PC-9 (cell line): ENCODE data around the gene MAD2L2. TPM values are rescaled to one million over a fixed set of nuclear protein-coding genes. Genes with fewer than 3 reads are reported as not detected.
"Not testable (repeated sequence)": the region's sequence is repeated elsewhere in the genome, so short reads cannot be mapped to it uniquely, and the experiment has no call there.

Experiments
- BruUV-seq: library from RNA; stranded (reverse); fragments of 400-500 nt; replicated peaks from 2 replicates; lab custom pipeline; 2021; lab: Mats Ljungman, UMichigan
- CTCF ChIA-PET: fragments of 300-600 bp; sonication (Branson Sonifier 250); formaldehyde crosslinking; loops from one replicate; lab custom pipeline; 2022; ENCODE audit warnings: antibody characterized with exemption; lab: Charles Lee
- POLR2A ChIA-PET: fragments of 300-600 bp; sonication (Branson Sonifier 250); formaldehyde crosslinking; loops from one replicate; lab custom pipeline; 2022; ENCODE audit warnings: antibody characterized with exemption; ENCODE audit not compliant: unreplicated experiment; lab: Charles Lee
- DNase-seq, 2 experiments: peaks; one replicate each; pipeline versions ENCODE4 v3.0.0 to v3.0.0-alpha.2; 2015 to 2022; ENCODE audit warnings: mixed read lengths in 1 of 2
- H2AFZ ChIP-seq: fragments of 200-600 bp; sonication (generic); 2 replicates; pipeline ENCODE4 v1.8.1; 2017; ENCODE audit warnings: antibody characterized with exemption
- H3F3A ChIP-seq: fragments of 200-600 bp; sonication (generic); 2 replicates; pipeline ENCODE4 v1.8.1; 2017; ENCODE audit warnings: antibody characterized with exemption, mild to moderate bottlenecking, low read depth; ENCODE audit not compliant: insufficient read depth
- H3K27ac ChIP-seq: fragments of 200-600 bp; sonication (generic); 2 replicates; pipeline ENCODE4 v1.6.1; 2016; ENCODE audit warnings: mixed run types
- H3K27me3 ChIP-seq: fragments of 200-600 bp; sonication (generic); 2 replicates; pipeline ENCODE4 v1.6.1; 2016; ENCODE audit warnings: low read depth, mixed run types; ENCODE audit not compliant: insufficient read depth
- H3K36me3 ChIP-seq: fragments of 200-600 bp; sonication (generic); 2 replicates; pipeline ENCODE4 v1.6.1; 2016; ENCODE audit warnings: low read depth, mixed run types
- H3K4me1 ChIP-seq: fragments of 200-600 bp; sonication (generic); replicated peaks from 2 replicates; pipeline ENCODE4 v1.6.1; 2016; ENCODE audit warnings: mixed run types; ENCODE audit not compliant: insufficient read depth
- H3K4me2 ChIP-seq: fragments of 200-600 bp; sonication (generic); 2 replicates; pipeline ENCODE4 v1.6.1; 2017; ENCODE audit warnings: mixed run types
- H3K4me3 ChIP-seq: fragments of 200-600 bp; sonication (generic); 2 replicates; pipeline ENCODE4 v1.6.1; 2016; ENCODE audit warnings: mixed run types
- H3K79me2 ChIP-seq: fragments of 200-600 bp; sonication (generic); 2 replicates; pipeline ENCODE4 v1.6.1; 2017; ENCODE audit warnings: low read depth, mixed run types
- H3K9me2 ChIP-seq: fragments of 200-600 bp; sonication (generic); 2 replicates; pipeline ENCODE4 v1.8.1; 2017; ENCODE audit warnings: mild to moderate bottlenecking; ENCODE audit not compliant: insufficient read depth
- H3K9me3 ChIP-seq: fragments of 200-600 bp; sonication (generic); 2 replicates; pipeline ENCODE4 v1.8.1; 2016; ENCODE audit warnings: low read depth; ENCODE audit not compliant: insufficient read depth
- H4K20me1 ChIP-seq: fragments of 200-600 bp; sonication (generic); 2 replicates; pipeline ENCODE4 v1.8.1; 2017; ENCODE audit not compliant: insufficient read depth
- EZH2 ChIP-seq: fragments of 200-600 bp; sonication (generic); IDR thresholded peaks from 2 replicates; pipeline ENCODE4 v1.8.0; 2017; ENCODE audit warnings: antibody characterized with exemption, low read depth
- intact Hi-C: fragments of 100-400 bp; cut with micrococcal nuclease; formaldehyde crosslinking; loops from one replicate; pipeline ENCODE4 v1.10.0; 2022; ENCODE audit not compliant: unreplicated experiment
- total RNA-seq: library from RNA; stranded (reverse); gene quantifications from 2 replicates; pipeline ENCODE4 v1.2.3, GENCODE V29; 2021
- TF ChIP-seq, protein P1 (sequence below): fragments of 200-600 bp; sonication (generic); conservative IDR thresholded peaks from 2 replicates; pipeline ENCODE4 v1.6.1; 2017; ENCODE audit warnings: mixed run types, antibody characterized with exemption, mild to moderate bottlenecking, moderate library complexity

MAD2L2 gene
- total RNA-seq, 1 experiment from 2014 or later, result 52.9 TPM

DNA sequence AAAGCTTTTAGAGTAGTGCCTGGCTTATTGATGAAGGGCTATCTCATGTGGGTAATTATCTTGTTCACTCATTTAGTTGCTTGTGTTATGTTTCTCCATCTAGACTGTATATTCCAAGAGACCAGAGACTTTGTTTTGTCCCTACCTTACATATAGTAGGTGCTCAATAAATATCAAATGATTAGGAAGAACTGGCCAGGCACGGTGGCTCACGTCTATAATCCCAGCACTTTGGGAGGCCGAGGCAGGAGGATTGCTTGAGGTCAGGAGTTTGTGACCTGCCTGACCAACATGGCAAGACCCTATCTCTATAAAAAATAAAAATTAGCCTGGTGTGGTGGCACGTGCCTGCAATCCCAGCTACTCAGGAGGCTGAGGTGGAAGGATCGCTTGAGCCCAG is 35.7 kb downstream of the MAD2L2 start:
- ChIA-PET POLR2A (no interaction called here), CTCF (interaction anchor here (1.3 kb wide), 1 partner anchor 383 kb away, joined by 4 read pairs; the partner anchor contains the start of gene MTOR)
- Histone ChIP-seq H3K9me2 (no peaks in the 10 kb centered on the region), H3K79me2 (no peaks in the 10 kb centered on the region), H3K4me2 (no peak overlapping the region), H3F3A (no peaks in the 10 kb centered on the region), H3K4me3 (no peak overlapping the region), H3K4me1 (no peaks in the 10 kb centered on the region), H3K27ac (no peak overlapping the region), H3K27me3 (0 out of 2 replicates have a peak, but pooled peaks cover 3% of the 10 kb centered on the region), H4K20me1 (no peaks in the 10 kb centered on the region), H3K9me3 (no peaks in the 10 kb centered on the region), H3K36me3 (no peaks in the 10 kb centered on the region), H2AFZ (no peak overlapping the region)
- no TSS peak for BruUV-seq
- intact Hi-C loops, result loop anchor here (1.0 to 2.0 kb wide), 2 partner anchors 74 to 608 kb away; no protein-coding TSS in a partner anchor
- DNase-seq, result no peak
- no peak for TF ChIP-seq EZH2
- TF ChIP-seq, protein P1, sequence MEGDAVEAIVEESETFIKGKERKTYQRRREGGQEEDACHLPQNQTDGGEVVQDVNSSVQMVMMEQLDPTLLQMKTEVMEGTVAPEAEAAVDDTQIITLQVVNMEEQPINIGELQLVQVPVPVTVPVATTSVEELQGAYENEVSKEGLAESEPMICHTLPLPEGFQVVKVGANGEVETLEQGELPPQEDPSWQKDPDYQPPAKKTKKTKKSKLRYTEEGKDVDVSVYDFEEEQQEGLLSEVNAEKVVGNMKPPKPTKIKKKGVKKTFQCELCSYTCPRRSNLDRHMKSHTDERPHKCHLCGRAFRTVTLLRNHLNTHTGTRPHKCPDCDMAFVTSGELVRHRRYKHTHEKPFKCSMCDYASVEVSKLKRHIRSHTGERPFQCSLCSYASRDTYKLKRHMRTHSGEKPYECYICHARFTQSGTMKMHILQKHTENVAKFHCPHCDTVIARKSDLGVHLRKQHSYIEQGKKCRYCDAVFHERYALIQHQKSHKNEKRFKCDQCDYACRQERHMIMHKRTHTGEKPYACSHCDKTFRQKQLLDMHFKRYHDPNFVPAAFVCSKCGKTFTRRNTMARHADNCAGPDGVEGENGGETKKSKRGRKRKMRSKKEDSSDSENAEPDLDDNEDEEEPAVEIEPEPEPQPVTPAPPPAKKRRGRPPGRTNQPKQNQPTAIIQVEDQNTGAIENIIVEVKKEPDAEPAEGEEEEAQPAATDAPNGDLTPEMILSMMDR, result no peak

GRCh38 chr1:11643782-11644181 is 37.2 kb downstream of the MAD2L2 start:
- peaks cover 8% of the 10 kb centered on the region; the same call in 1 of the 2 replicates for H3K27me3 ChIP-seq
- ChIA-PET POLR2A (interaction anchor here (0.6 kb wide), 1 partner anchor 545 kb away, joined by 3 read pairs; no protein-coding TSS in a partner anchor), CTCF (interaction anchor here (0.7 kb wide), 1 partner anchor 423 kb away, joined by 4 read pairs; no protein-coding TSS in a partner anchor)
- H3K4me3 ChIP-seq, result no peak overlapping the region
- intact Hi-C loops, result loop anchor here (2.0 to 5.0 kb wide), 4 partner anchors 75 to 1131 kb away; partner anchors contain the start of gene MTOR
- no peak overlapping the region for H3K27ac ChIP-seq
- H4K20me1 ChIP-seq, result no peaks in the 10 kb centered on the region
- no peaks in the 10 kb centered on the region for H3K4me1 ChIP-seq
- BruUV-seq, result no TSS peak
- H3F3A ChIP-seq, result no peaks in the 10 kb centered on the region
- TF ChIP-seq, protein P1, result no peak
- no peak for TF ChIP-seq EZH2
- H3K79me2 ChIP-seq, result no peaks in the 10 kb centered on the region
- H2AFZ ChIP-seq, result no peak overlapping the region
- H3K36me3 ChIP-seq, result no peaks in the 10 kb centered on the region
- H3K4me2 ChIP-seq, result no peak overlapping the region
- no peak for DNase-seq
- no peaks in the 10 kb centered on the region for H3K9me2 ChIP-seq
- no peaks in the 10 kb centered on the region for H3K9me3 ChIP-seq

DNA sequence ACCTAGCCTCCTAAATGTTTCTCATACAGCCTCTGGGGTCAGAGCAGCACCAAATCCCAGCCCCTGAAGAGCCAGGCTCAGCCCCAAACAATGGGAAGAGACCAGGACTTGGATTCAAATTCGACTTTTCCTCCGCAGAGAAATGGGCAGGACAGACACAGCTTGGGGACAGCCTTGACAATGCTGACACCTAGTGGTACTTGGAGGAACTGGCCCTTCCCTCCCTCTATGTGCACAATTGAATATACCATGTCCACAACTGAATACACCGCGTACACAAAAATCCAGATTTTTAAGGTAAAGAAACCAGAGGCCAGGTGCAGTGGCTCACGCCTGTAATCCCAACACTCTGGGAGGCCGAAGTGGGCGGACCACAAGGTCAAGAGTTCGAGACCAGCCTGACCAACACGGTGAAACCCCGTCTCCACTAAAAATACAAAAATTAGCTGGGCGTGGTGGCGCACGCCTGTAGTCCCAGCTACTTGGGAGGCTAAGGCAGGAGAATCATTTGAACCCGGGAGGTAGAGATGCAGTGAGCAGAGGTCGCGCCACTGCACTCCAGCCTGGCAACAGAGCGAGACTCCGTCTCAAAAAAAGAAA is 38.4 kb downstream of the MAD2L2 start:
- H3K4me1 ChIP-seq, H3K9me3 ChIP-seq, H3K4me3 ChIP-seq, H2AFZ ChIP-seq, H3K36me3 ChIP-seq, H3K9me2 ChIP-seq, H3K79me2 ChIP-seq, H3F3A ChIP-seq, POLR2A ChIA-PET, H3K4me2 ChIP-seq, H3K27ac ChIP-seq, BruUV-seq, H4K20me1 ChIP-seq: not testable (repeated sequence)
- H3K27me3 ChIP-seq, result peaks cover 16% of the 10 kb centered on the region; the same call in 1 of the 2 replicates
- peak in 1 of 2 experiments; percentile 58 for DNase-seq
- TF ChIP-seq, protein P1, result peak; percentile 88
- CTCF ChIA-PET, result interaction anchor here (0.7 kb wide), 1 partner anchor 605 kb away, joined by 4 read pairs; no protein-coding TSS in a partner anchor
- intact Hi-C loops, result loop anchor here (1.0 to 5.0 kb wide), 4 partner anchors 356 to 1130 kb away; partner anchors contain the start of gene MTOR
